GM21447 (cell line): ENCODE data around the gene DHRS7B.

ENCODE experiments used
- ATAC-seq: cut with Tn5 transposase; IDR thresholded peaks from one replicate; pipeline ENCODE4 v1.9.1; 2021; ENCODE audit not compliant: unreplicated experiment

DHRS7B gene

GRCh38 chr17:21233581-21234347 lies 107.0 kb downstream of the DHRS7B start:
- no peak for ATAC-seq

GRCh38 chr17:21235921-21236320 lies 109.2 kb downstream of the DHRS7B start:
- no peak for ATAC-seq

GRCh38 chr17:21239680-21240368 lies 113.1 kb downstream of the DHRS7B start:
- ATAC-seq = no peak

- ATAC-seq = no peak
Observed at GRCh38 chr17:21240369-21241055, 113.7 kb downstream of the DHRS7B start.
